OCI-LY1 (cell line): Measurements from ENCODE around the gene ZFPM1.

Experiments
- EZH2 ChIP-seq: fragments of 200-600 bp; sonication (generic), shearing (Covaris generic); IDR thresholded peaks from 2 replicates; pipeline ENCODE4 v1.8.0; 2017; ENCODE audit warnings: borderline replicate concordance, mixed run types, mild to moderate bottlenecking, antibody characterized with exemption, low read length, moderate library complexity, mixed read lengths
- TF ChIP-seq, protein P1 (sequence below): fragments of 200-600 bp; sonication (generic), shearing (Covaris generic); IDR thresholded peaks from 2 replicates; pipeline ENCODE4 v1.5.1; 2017; ENCODE audit warnings: mild to moderate bottlenecking, antibody characterized with exemption, low read length, moderate library complexity, mixed read lengths

DNA sequence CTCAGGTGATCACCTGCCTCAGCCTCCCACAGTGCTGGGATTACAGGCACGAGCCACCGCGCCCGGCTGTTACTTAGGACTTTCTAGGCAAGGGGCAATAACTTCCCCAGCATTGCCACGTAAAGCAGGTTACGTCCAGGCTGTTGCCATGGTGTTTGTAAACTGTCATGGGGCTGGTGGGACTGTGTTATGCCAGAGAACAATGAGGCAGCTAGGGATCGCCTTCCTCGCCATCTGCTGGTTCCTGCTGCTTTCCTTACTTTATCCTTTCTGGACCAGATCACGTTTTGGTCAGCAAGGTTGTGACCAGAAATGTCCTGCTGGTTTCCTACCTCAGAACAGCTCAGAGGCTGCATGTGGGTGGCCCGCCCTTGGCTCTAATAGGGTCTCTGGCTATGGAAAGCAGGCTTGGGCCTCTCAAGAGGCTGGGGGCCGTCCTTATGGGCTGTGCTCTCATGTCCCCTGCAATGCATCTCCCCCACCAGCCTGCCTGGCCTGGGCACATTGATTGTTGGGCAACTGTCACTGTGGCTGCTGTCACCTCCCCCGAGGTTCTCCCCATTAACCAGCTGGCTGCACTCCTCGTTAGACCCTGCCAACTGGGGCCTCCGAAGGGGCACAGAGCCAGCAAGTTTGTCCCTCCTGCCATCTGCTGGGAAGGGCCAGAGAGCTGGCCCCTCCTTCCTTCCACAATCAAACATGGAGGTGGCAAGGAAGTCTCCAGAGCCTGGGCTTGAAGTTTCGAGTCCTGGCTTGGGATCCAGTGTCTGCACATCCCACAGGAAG lies 88.9 kb downstream of the ZFPM1 start:
- TF ChIP-seq, protein P1, sequence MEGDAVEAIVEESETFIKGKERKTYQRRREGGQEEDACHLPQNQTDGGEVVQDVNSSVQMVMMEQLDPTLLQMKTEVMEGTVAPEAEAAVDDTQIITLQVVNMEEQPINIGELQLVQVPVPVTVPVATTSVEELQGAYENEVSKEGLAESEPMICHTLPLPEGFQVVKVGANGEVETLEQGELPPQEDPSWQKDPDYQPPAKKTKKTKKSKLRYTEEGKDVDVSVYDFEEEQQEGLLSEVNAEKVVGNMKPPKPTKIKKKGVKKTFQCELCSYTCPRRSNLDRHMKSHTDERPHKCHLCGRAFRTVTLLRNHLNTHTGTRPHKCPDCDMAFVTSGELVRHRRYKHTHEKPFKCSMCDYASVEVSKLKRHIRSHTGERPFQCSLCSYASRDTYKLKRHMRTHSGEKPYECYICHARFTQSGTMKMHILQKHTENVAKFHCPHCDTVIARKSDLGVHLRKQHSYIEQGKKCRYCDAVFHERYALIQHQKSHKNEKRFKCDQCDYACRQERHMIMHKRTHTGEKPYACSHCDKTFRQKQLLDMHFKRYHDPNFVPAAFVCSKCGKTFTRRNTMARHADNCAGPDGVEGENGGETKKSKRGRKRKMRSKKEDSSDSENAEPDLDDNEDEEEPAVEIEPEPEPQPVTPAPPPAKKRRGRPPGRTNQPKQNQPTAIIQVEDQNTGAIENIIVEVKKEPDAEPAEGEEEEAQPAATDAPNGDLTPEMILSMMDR, result no peak
- no peak for TF ChIP-seq EZH2
